Muscle of back (tissue), 11 donors: ENCODE results near the gene CTU1. TPM values are rescaled to one million over a fixed set of nuclear protein-coding genes. Genes with fewer than 3 reads are reported as not detected.

Source experiments
- DNase-seq, 3 donors: peaks; one replicate each; pipeline versions ENCODE4 v3.0.0 to v3.0.0-alpha.2; 2013
- polyA plus RNA-seq, 10 donors: library from polyadenylated mRNA; unstranded; fragments of 120-200 nt; gene quantifications; one replicate each; pipeline ENCODE4 v1.2.1, GENCODE V29; 2013; ENCODE audit not compliant: insufficient read length in 10 of 10

Gene CTU1
- polyA plus RNA-seq, 10 donors, result 1.5 to 3.0 (median 2.2) TPM

- no peak for DNase-seq
Measured at GRCh38 chr19:51135986-51136762, 28.0 kb upstream of the CTU1 start.

- no peak for DNase-seq
Measured at GRCh38 chr19:51135004-51135403, 26.8 kb upstream of the CTU1 start.

GRCh38 chr19:51131780-51132680, 23.8 kb upstream of the CTU1 start:
- DNase-seq, result peak in 1 of 3 donors; percentile 51

GRCh38 chr19:51129716-51130115, 21.5 kb upstream of the CTU1 start:
- DNase-seq, result no peak

- DNase-seq, result no peak
Measured at GRCh38 chr19:51128227-51128626, 20.0 kb upstream of the CTU1 start.

GRCh38 chr19:51127755-51128154, 19.5 kb upstream of the CTU1 start:
- peak in 2 of 3 donors; percentile 30 to 59 for DNase-seq

GRCh38 chr19:51127032-51127431, 18.8 kb upstream of the CTU1 start:
- DNase-seq, result no peak

- no peak for DNase-seq
Measured at GRCh38 chr19:51125421-51126075, 17.3 kb upstream of the CTU1 start.

GRCh38 chr19:51124729-51125128, 16.5 kb upstream of the CTU1 start, which contains the start of gene SIGLEC9:
Gene SIGLEC9, plus strand, starts transcription at chr19:51124906. Its CDS starts 69 bp downstream, at chr19:51124975.
- DNase-seq, result peak in 1 of 3 donors; percentile 30

- no peak for DNase-seq
Measured at GRCh38 chr19:51124216-51124615, 16.0 kb upstream of the CTU1 start.

- no peak for DNase-seq
Measured at GRCh38 chr19:51123802-51124201, 15.6 kb upstream of the CTU1 start.

GRCh38 chr19:51123381-51123800, 15.2 kb upstream of the CTU1 start:
- peak in 1 of 3 donors; percentile 17 for DNase-seq

GRCh38 chr19:51122112-51122981, 14.1 kb upstream of the CTU1 start:
- DNase-seq, result no peak

GRCh38 chr19:51121257-51121656, 13.0 kb upstream of the CTU1 start:
- no peak for DNase-seq

GRCh38 chr19:51120160-51120559, 12.0 kb upstream of the CTU1 start:
- no peak for DNase-seq

GRCh38 chr19:51119611-51120010, 11.4 kb upstream of the CTU1 start:
- DNase-seq, result no peak

GRCh38 chr19:51119101-51119500, 10.9 kb upstream of the CTU1 start:
- DNase-seq, result no peak

- DNase-seq, result no peak
Measured at GRCh38 chr19:51116736-51117286, 8.6 kb upstream of the CTU1 start.

- DNase-seq, result no peak
Measured at GRCh38 chr19:51114087-51114729, 6.0 kb upstream of the CTU1 start.

- no peak for DNase-seq
Measured at GRCh38 chr19:51111606-51112005, 3.4 kb upstream of the CTU1 start.

- no peak for DNase-seq
Measured at GRCh38 chr19:51110666-51110971, 2.4 kb upstream of the CTU1 start.
